Neural cell (in vitro differentiated cells): ENCODE measurements around the gene SPATA6L. TPM values are rescaled to one million over a fixed set of nuclear protein-coding genes. Genes with fewer than 3 reads are reported as not detected.

Source experiments
- H2AFZ ChIP-seq: fragments of 200-600, 300-800 bp; sonication (generic), shearing (Covaris generic); 2 replicates; pipeline ENCODE4 v1.6.0; 2014; ENCODE audit warnings: low read depth, mild to moderate bottlenecking, antibody characterized with exemption, low read length, moderate library complexity
- H3F3A ChIP-seq: fragments of 200-600 bp; shearing (Covaris generic); 2 replicates; pipeline ENCODE4 v1.6.1; 2016; ENCODE audit warnings: mild to moderate bottlenecking, moderate library complexity, mixed read lengths, antibody characterized with exemption, low read length; ENCODE audit not compliant: insufficient read depth, poor library complexity, severe bottlenecking
- H3K27ac ChIP-seq: fragments of 200-600, 300-800 bp; sonication (generic), shearing (Covaris generic); 2 replicates; pipeline ENCODE4 v1.5.1; 2014; ENCODE audit warnings: mild to moderate bottlenecking, low read length, moderate library complexity
- H3K27me3 ChIP-seq: fragments of 300-800, 200-600 bp; sonication (generic), shearing (Covaris generic); 2 replicates; pipeline ENCODE4 v1.6.0; 2014; ENCODE audit warnings: mild to moderate bottlenecking, low read depth, low read length, moderate library complexity; ENCODE audit not compliant: insufficient read depth
- H3K36me3 ChIP-seq: fragments of 300-800, 200-600 bp; sonication (generic), shearing (Covaris generic); 2 replicates; pipeline ENCODE4 v1.5.1; 2014; ENCODE audit warnings: mild to moderate bottlenecking, antibody characterized with exemption, low read length, moderate library complexity; ENCODE audit not compliant: insufficient read depth
- H3K4me2 ChIP-seq: fragments of 300-800, 200-600 bp; sonication (generic), shearing (Covaris generic); 2 replicates; pipeline ENCODE4 v1.6.0; 2014; ENCODE audit warnings: mild to moderate bottlenecking, low read length
- H3K4me3 ChIP-seq: fragments of 300-800, 200-600 bp; sonication (generic), shearing (Covaris generic); 2 replicates; pipeline ENCODE4 v1.5.1; 2014; ENCODE audit warnings: mild to moderate bottlenecking, low read length, moderate library complexity
- H3K79me2 ChIP-seq: fragments of 200-600 bp; shearing (Covaris generic); replicated peaks from 2 replicates; pipeline ENCODE4 v1.6.0; 2014; ENCODE audit warnings: mild to moderate bottlenecking, low read length, moderate library complexity; ENCODE audit not compliant: insufficient read depth
- H3K9ac ChIP-seq: fragments of 300-800, 200-600 bp; sonication (generic), shearing (Covaris generic); 2 replicates; pipeline ENCODE4 v1.6.1; 2016; ENCODE audit warnings: mild to moderate bottlenecking, low read length, mixed read lengths
- H3K9me2 ChIP-seq: fragments of 200-600 bp; shearing (Covaris generic); 2 replicates; pipeline ENCODE4 v1.6.1; 2016; ENCODE audit warnings: mild to moderate bottlenecking, low read length, mixed read lengths; ENCODE audit not compliant: insufficient read depth
- H3K9me3 ChIP-seq: fragments of 200-600, 300-800 bp; sonication (generic), shearing (Covaris generic); 2 replicates; pipeline ENCODE4 v1.6.1; 2016; ENCODE audit warnings: mild to moderate bottlenecking, mixed run types, low read length, moderate library complexity, mixed read lengths
- H4K20me1 ChIP-seq: fragments of 200-600 bp; shearing (Covaris generic); 2 replicates; pipeline ENCODE4 v1.6.1; 2016; ENCODE audit warnings: mild to moderate bottlenecking, mixed run types; ENCODE audit not compliant: insufficient read depth
- CTCF ChIP-seq: fragments of 450-650 bp; IDR thresholded peaks from 2 replicates; pipeline ENCODE4 v1.5.1; 2014; ENCODE audit warnings: antibody characterized with exemption, mild to moderate bottlenecking, moderate library complexity; ENCODE audit not compliant: poor library complexity, severe bottlenecking
- EP300 ChIP-seq: fragments of 450-650 bp; conservative IDR thresholded peaks from 2 replicates; pipeline ENCODE4 v1.6.1; 2014; ENCODE audit warnings: antibody characterized with exemption, mild to moderate bottlenecking, moderate library complexity; ENCODE audit not compliant: poor library complexity, severe bottlenecking
- EZH2 ChIP-seq: fragments of 200-600, 300-800 bp; shearing (Covaris generic), sonication (generic); IDR thresholded peaks from 2 replicates; pipeline ENCODE4 v1.6.1; 2014; ENCODE audit warnings: antibody characterized with exemption, low read length, borderline replicate concordance, mild to moderate bottlenecking; ENCODE audit not compliant: insufficient read depth, poor library complexity, severe bottlenecking
- MXI1 ChIP-seq: fragments of 450-650 bp; conservative IDR thresholded peaks from 2 replicates; pipeline ENCODE4 v1.6.1; 2014; ENCODE audit warnings: antibody characterized with exemption, mild to moderate bottlenecking; ENCODE audit not compliant: poor library complexity, severe bottlenecking
- POLR2AphosphoS5 ChIP-seq: IDR thresholded peaks from 2 replicates; pipeline ENCODE4 v1.6.1; 2012
- RAD21 ChIP-seq: fragments of 450-650 bp; conservative IDR thresholded peaks from 2 replicates; pipeline ENCODE4 v1.6.1; 2014; ENCODE audit warnings: antibody characterized with exemption, mild to moderate bottlenecking, moderate library complexity
- SMC3 ChIP-seq: fragments of 450-650 bp; conservative IDR thresholded peaks from 2 replicates; pipeline ENCODE4 v1.6.1; 2014; ENCODE audit warnings: antibody characterized with exemption, mild to moderate bottlenecking, moderate library complexity; ENCODE audit not compliant: poor library complexity
- TAF1 ChIP-seq: IDR thresholded peaks from 2 replicates; pipeline ENCODE4 v1.6.1; 2012; ENCODE audit warnings: low read depth
- polyA plus RNA-seq: library from polyadenylated mRNA; depleted of rRNA; stranded (reverse); fragments of >200 nt; gene quantifications from 2 replicates; pipeline ENCODE4 v1.2.3, GENCODE V29; 2014
- TF ChIP-seq, protein P1 (sequence below): IDR thresholded peaks from 2 replicates; pipeline ENCODE4 v1.6.1; 2012; ENCODE audit warnings: borderline replicate concordance

The SPATA6L gene
- polyA plus RNA-seq, 1 donor from 2014 or later, result 0.89 TPM

DNA sequence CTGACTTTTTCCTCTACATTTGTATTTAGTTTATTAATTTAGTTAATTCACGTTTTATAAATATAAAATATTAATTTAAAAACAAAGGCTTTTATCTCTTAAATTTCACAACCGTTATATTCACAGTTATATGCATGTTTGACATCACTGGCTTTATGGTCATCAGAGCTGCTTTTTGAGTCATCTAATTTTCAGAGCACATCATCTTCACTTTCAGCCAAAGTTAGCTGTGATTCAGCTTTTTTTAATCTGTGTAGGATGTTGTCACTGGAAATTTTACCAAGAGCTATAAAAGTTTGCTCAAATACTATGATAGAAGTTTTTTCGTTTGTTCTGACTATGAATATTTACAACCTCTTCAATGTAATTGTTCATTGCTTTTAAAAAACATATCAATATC lies 25.5 kb upstream of the SPATA6L start:
- H3K4me3 ChIP-seq, result no peak overlapping the region
- H3K9me2 ChIP-seq, result no peaks in the 10 kb centered on the region
- H3K9me3 ChIP-seq, result no peaks in the 10 kb centered on the region
- no peaks in the 10 kb centered on the region for H3K36me3 ChIP-seq
- H3K9ac ChIP-seq, result no peak overlapping the region
- no peaks in the 10 kb centered on the region for H4K20me1 ChIP-seq
- no peaks in the 10 kb centered on the region for H3K27me3 ChIP-seq
- H3F3A ChIP-seq, result no peaks in the 10 kb centered on the region
- H3K27ac ChIP-seq, result no peak overlapping the region
- no peak overlapping the region for H3K4me2 ChIP-seq
- H3K79me2 ChIP-seq, result peaks cover 10% of the 10 kb centered on the region
- H2AFZ ChIP-seq, result no peak overlapping the region
- TF ChIP-seq EZH2 (no peak), CTCF (no peak), RAD21 (no peak), POLR2AphosphoS5 (no peak), MXI1 (no peak), EP300 (no peak), TAF1 (no peak)
- TF ChIP-seq, protein P1, sequence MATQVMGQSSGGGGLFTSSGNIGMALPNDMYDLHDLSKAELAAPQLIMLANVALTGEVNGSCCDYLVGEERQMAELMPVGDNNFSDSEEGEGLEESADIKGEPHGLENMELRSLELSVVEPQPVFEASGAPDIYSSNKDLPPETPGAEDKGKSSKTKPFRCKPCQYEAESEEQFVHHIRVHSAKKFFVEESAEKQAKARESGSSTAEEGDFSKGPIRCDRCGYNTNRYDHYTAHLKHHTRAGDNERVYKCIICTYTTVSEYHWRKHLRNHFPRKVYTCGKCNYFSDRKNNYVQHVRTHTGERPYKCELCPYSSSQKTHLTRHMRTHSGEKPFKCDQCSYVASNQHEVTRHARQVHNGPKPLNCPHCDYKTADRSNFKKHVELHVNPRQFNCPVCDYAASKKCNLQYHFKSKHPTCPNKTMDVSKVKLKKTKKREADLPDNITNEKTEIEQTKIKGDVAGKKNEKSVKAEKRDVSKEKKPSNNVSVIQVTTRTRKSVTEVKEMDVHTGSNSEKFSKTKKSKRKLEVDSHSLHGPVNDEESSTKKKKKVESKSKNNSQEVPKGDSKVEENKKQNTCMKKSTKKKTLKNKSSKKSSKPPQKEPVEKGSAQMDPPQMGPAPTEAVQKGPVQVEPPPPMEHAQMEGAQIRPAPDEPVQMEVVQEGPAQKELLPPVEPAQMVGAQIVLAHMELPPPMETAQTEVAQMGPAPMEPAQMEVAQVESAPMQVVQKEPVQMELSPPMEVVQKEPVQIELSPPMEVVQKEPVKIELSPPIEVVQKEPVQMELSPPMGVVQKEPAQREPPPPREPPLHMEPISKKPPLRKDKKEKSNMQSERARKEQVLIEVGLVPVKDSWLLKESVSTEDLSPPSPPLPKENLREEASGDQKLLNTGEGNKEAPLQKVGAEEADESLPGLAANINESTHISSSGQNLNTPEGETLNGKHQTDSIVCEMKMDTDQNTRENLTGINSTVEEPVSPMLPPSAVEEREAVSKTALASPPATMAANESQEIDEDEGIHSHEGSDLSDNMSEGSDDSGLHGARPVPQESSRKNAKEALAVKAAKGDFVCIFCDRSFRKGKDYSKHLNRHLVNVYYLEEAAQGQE, result no peak

DNA sequence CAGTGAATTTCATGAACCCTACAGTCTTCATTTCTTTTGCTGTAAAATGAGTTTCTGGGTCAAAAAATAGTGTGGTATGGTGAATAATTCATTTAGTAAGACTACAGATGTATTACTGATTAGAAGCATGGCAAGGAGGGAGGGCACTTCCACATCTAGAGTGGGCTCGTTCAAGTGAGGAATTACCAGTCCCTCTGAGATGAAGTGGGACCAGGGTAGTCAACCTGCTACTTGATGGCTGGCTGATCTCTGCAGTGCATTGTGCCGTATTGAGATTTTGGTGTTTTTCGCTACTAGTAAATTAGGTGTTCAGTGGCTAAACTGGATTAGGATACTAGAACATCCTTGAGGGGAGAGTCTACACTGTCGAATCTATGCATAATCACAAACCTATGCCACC lies 23.9 kb upstream of the SPATA6L start:
- no peak for TF ChIP-seq POLR2AphosphoS5
- no peak for TF ChIP-seq EZH2

DNA sequence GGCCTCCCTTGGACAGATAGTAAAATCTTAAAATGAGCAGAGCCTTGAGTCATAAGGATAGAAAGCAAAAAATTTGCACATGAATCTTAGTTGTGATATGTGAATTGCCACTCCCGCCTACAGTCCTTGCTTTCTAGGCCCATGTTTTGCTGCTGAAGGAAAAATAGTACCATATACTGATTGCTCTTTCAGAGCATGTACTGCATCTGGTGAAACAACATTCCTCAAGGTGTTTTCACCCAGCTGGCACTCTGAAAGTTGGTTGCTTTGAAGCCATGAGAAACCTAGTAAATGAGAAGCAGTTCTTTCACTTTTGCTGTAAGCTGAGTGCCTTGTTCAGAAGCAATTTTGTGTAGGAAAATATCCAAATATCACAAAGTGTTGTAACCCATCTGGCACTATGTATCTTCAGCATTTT lies 23.4 kb upstream of the SPATA6L start:
- TF ChIP-seq EZH2 (no peak), MXI1 (no peak), TAF1 (no peak), CTCF (no peak), SMC3 (no peak), RAD21 (no peak), EP300 (no peak), POLR2AphosphoS5 (no peak)
- TF ChIP-seq, protein P1, result no peak
- Histone ChIP-seq H3K4me3 (no peak overlapping the region), H3K9me3 (no peaks in the 10 kb centered on the region), H4K20me1 (no peaks in the 10 kb centered on the region), H3K9me2 (no peaks in the 10 kb centered on the region), H3K27ac (no peak overlapping the region), H2AFZ (no peak overlapping the region), H3K27me3 (no peaks in the 10 kb centered on the region), H3K36me3 (no peaks in the 10 kb centered on the region), H3F3A (no peaks in the 10 kb centered on the region), H3K4me2 (no peak overlapping the region), H3K79me2 (peaks cover 10% of the 10 kb centered on the region), H3K9ac (no peak overlapping the region)

More for the DNA sequence above, 23.9 kb upstream of the SPATA6L start:
- Histone ChIP-seq H3K4me3 (no peak overlapping the region), H3K27ac (no peak overlapping the region), H3K4me2 (no peak overlapping the region), H3K9me3 (no peaks in the 10 kb centered on the region), H2AFZ (no peak overlapping the region), H3K9ac (no peak overlapping the region), H3K27me3 (no peaks in the 10 kb centered on the region), H4K20me1 (no peaks in the 10 kb centered on the region), H3K79me2 (peaks cover 10% of the 10 kb centered on the region), H3K9me2 (no peaks in the 10 kb centered on the region), H3K36me3 (no peaks in the 10 kb centered on the region), H3F3A (no peaks in the 10 kb centered on the region)
